ENCODE measurements around the gene HBP1. TPM values are rescaled to one million over a fixed set of nuclear protein-coding genes. Genes with fewer than 3 reads are reported as not detected.

The HBP1 gene
- total and polyA plus RNA-seq, 3 experiments from 2014 or later, result 17.2 to 52.3 (median 17.6) TPM

DNA sequence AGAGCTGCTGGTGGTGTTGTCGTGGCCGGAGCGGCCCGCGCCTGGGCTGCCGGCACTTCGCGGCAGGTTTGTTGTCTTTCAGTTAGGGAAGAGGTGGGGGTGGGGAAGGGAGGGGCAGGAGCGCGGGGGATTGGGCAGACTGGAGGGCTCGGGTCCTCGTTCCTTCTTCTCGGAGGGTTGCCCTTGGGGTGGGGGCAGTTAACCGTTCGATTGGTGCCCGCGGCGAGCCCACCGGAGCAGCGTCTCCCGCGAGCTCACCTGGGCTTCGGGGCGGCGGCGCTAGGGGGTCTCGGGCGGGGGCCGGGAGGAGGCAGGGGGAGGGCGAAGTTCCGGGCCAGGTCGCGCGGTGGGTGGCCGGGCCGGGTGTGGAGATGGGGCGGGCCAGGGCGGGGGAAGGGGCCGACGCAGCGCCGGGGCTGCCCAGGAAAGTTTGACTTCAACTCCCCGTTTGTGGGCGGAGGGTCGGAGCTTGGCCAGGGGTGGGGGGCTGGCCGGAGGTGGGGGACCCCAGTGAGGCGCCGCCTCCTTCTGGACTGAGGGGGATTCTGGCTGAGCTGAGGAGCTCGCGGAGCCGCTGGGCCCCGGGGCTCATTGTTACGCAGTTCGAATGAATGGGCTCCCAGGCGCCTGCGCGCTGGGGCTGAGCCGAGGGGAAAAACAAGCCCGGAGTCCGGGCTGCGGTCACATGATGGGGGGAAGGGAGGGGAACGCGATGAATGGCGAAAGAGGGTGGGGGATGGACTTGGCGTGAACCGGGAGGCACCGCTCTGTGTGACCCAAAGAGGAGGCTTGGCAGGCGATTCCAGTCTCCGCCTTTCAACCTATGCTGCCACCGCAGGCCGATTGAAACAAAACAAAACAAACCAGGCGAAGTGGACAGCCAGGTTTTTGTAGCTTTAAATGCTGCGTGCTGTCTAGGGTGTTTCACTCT lies 582 bp downstream of the HBP1 start:
- Histone ChIP-seq H3K36me3 (ENCODE audit: insufficient read depth, low read length) (no peaks in the 10 kb centered on the region), H3K27ac (ENCODE audit: low read depth, low read length) (peak overlapping the region; percentile 94), H3K9me3 (ENCODE audit: low read length) (no peaks in the 10 kb centered on the region), H3K4me1 (ENCODE audit: insufficient read depth, low read length) (peaks cover 41% of the 10 kb centered on the region), H3K4me3 (ENCODE audit: low read length) (peak overlapping the region; percentile 65), H3K27me3 (ENCODE audit: insufficient read depth, low read length, poor library complexity, severe bottlenecking) (no peaks in the 10 kb centered on the region)
- H3K36me3 Mint-ChIP-seq, result peaks cover 0 to 39% (median 0%) of the 10 kb centered on the region in 3 donors
- peaks cover 10 to 12% of the 10 kb centered on the region in 2 donors for H3K27me3 Mint-ChIP-seq
- peak overlapping the region; percentile 94 to 100 (median 97) for H3K4me3 Mint-ChIP-seq
- ChIA-PET POLR2A (interaction anchor here (0.6 to 3.7 kb wide), 21 partner anchors 11 to 1721 kb away, joined by 3 to 40 read pairs (median 7); partner anchors contain the start of genes CBLL1, CCDC71L, COG5 and DLD), CTCF (interaction anchor here (1.1 to 4.1 kb wide), 9 partner anchors 11 to 574 kb away, joined by 3 to 26 read pairs (median 5); partner anchors contain the start of gene CBLL1)
- H3K27ac Mint-ChIP-seq, result peak overlapping the region; percentile 96 to 100 (median 100)
- no peaks in the 10 kb centered on the region for H3K9me3 Mint-ChIP-seq
- peak; percentile 79 to 89 (median 81) for DNase-seq
- peaks cover 52 to 68% (median 57%) of the 10 kb centered on the region in 3 donors for H3K4me1 Mint-ChIP-seq

DNA sequence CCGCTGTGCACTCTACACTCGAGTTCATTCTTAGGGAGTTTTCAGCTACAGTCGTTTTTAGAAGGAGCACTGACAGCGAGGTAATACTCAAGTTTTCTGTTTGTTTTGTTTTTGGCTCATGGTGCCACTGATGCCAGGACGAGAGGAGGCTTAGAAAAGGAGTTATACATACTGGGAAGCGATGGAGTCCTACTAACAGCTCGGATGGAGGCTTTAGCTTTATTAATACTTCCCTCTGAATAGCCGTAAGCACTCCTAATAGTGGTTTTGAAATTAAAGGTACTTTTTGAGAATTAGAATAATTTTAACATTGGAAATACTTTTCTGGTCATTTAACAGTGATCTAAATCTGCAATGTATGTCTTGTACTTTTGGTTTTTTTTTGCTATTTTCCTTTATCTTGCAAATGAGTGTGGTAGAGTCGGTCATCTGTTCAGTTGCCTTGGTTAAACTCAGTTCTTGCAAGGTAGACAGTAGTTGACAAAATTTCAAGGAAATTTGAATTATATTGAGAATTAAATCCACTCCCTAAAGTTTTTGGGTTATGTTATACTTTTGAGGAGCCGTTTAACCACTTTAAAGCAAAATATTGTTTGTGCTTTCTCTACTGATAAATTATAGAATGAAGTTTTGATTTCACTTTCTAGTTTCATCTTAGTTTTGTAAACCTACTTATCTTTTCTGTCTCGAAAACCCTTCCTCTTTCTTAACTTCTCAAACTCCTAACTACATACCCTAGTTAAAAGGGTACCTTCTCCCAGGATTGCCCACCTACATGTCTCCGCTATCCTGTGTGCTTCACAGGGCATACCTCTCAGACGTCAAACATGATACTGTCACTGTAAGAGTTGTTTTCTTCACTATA lies 1.5 kb downstream of the HBP1 start:
- ChIA-PET POLR2A (interaction anchor here (2.1 to 3.7 kb wide), 6 partner anchors 10 to 1356 kb away, joined by 8 to 40 read pairs (median 24); partner anchors contain the start of genes CBLL1 and PNPLA8), CTCF (interaction anchor here (1.4 to 4.1 kb wide), 4 partner anchors 10 to 573 kb away, joined by 5 to 26 read pairs (median 6); partner anchors contain the start of gene CBLL1)
- Mint-ChIP-seq H3K36me3 (peaks cover 0 to 43% (median 0%) of the 10 kb centered on the region in 3 donors), H3K27me3 (peaks cover 2 to 4% of the 10 kb centered on the region in 2 donors), H3K9me3 (no peaks in the 10 kb centered on the region), H3K4me1 (peaks cover 61 to 77% (median 66%) of the 10 kb centered on the region in 3 donors), H3K4me3 (peak overlapping the region; percentile 94 to 100 (median 97)), H3K27ac (peak overlapping the region; percentile 74 to 100 (median 98))
- DNase-seq, result no peak
- H3K4me1 ChIP-seq (ENCODE audit: insufficient read depth, low read length), result peaks cover 50% of the 10 kb centered on the region
- no peaks in the 10 kb centered on the region for H3K27me3 ChIP-seq (ENCODE audit: insufficient read depth, low read length, poor library complexity, severe bottlenecking)
- no peaks in the 10 kb centered on the region for H3K9me3 ChIP-seq (ENCODE audit: low read length)
- H3K36me3 ChIP-seq (ENCODE audit: insufficient read depth, low read length), result no peaks in the 10 kb centered on the region
- peak overlapping the region; percentile 94 for H3K27ac ChIP-seq (ENCODE audit: low read depth, low read length)
- peak overlapping the region; percentile 65 for H3K4me3 ChIP-seq (ENCODE audit: low read length)

DNA sequence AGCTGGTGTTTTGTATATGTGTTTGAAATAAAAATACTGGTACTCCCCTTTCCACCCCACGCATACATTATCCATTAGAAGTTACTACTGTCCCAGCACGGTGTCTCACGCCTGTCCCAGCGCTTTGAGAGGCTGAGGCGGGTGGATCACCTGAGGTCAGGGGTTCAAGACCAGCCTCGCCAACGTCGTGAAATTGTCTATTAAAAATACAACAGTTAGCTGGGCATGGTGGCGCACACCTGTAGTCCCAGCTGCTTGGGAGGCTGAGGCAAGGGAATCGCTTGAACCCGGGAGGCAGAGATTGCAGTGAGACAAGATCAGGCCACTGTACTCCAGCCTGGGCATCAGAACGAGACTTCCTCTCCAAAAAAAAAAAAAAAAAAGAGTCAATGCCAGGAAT lies 2.7 kb downstream of the HBP1 start:
- POLR2A ChIA-PET, result interaction anchor here (0.7 kb wide), 5 partner anchors 10 to 573 kb away, joined by 3 to 6 read pairs (median 4); partner anchors contain the start of gene CBLL1

GRCh38 chr7:107172276-107173032 lies 3.7 kb downstream of the HBP1 start:
- Histone ChIP-seq H3K36me3 (ENCODE audit: insufficient read depth, low read length) (no peaks in the 10 kb centered on the region), H3K27me3 (ENCODE audit: insufficient read depth, low read length, poor library complexity, severe bottlenecking) (no peaks in the 10 kb centered on the region), H3K4me3 (ENCODE audit: low read length) (no peak overlapping the region), H3K27ac (ENCODE audit: low read depth, low read length) (no peak overlapping the region), H3K4me1 (ENCODE audit: insufficient read depth, low read length) (peaks cover 67% of the 10 kb centered on the region), H3K9me3 (ENCODE audit: low read length) (no peaks in the 10 kb centered on the region)
- peaks cover 0 to 4% of the 10 kb centered on the region in 2 donors for H3K27me3 Mint-ChIP-seq
- ChIA-PET POLR2A (interaction anchor here (0.7 kb wide), 5 partner anchors 11 to 572 kb away, joined by 3 to 6 read pairs (median 4); partner anchors contain the start of gene CBLL1), CTCF (no interaction called here)
- peaks cover 66 to 81% (median 80%) of the 10 kb centered on the region in 3 donors for H3K4me1 Mint-ChIP-seq
- peak overlapping the region in 4 of 7 donors; percentile 39 to 76 (median 60) for H3K4me3 Mint-ChIP-seq
- peaks cover 0 to 50% (median 0%) of the 10 kb centered on the region in 3 donors for H3K36me3 Mint-ChIP-seq
- peak overlapping the region in 5 of 8 donors; percentile 39 to 70 (median 57) for H3K27ac Mint-ChIP-seq
- no peak for DNase-seq
- H3K9me3 Mint-ChIP-seq, result no peaks in the 10 kb centered on the region

More for the DNA sequence above, 2.7 kb downstream of the HBP1 start:
- Mint-ChIP-seq H3K27ac (peak overlapping the region in 4 of 8 donors; percentile 19 to 96 (median 37)), H3K36me3 (peaks cover 0 to 45% (median 0%) of the 10 kb centered on the region in 3 donors), H3K4me3 (peak overlapping the region in 6 of 7 donors; percentile 6 to 69 (median 42)), H3K27me3 (peaks cover 0 to 4% of the 10 kb centered on the region in 2 donors), H3K9me3 (no peaks in the 10 kb centered on the region), H3K4me1 (peaks cover 65 to 80% (median 76%) of the 10 kb centered on the region in 3 donors)
- Histone ChIP-seq H3K4me1 (ENCODE audit: insufficient read depth, low read length) (peaks cover 57% of the 10 kb centered on the region), H3K36me3 (ENCODE audit: insufficient read depth, low read length) (no peaks in the 10 kb centered on the region), H3K9me3 (ENCODE audit: low read length) (no peaks in the 10 kb centered on the region), H3K27me3 (ENCODE audit: insufficient read depth, low read length, poor library complexity, severe bottlenecking) (no peaks in the 10 kb centered on the region), H3K27ac (ENCODE audit: low read depth, low read length) (no peak overlapping the region), H3K4me3 (ENCODE audit: low read length) (no peak overlapping the region)
- CTCF ChIA-PET, result no interaction called here
- DNase-seq, result no peak

DNA sequence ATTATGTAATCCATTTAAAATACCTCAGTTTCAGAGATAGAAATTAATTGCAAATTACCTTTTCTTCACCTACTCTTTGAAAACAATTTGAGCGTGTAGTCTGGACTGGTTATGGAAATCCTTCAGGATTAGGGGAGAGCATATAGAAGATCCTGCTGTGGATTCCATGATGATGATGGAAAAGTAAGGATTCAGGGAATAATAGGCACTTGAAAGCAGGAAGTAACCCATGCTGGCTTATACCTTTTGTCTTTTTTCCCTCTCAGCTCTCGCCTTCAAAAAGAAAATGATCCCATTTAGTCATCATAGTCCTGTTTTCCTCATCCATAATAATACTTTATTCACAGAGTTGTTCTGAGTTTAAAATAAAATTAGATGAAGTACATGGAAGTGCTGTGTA lies 4.4 kb downstream of the HBP1 start:
- no peaks in the 10 kb centered on the region for H3K9me3 ChIP-seq (ENCODE audit: low read length)
- peaks cover 0 to 48% (median 0%) of the 10 kb centered on the region in 3 donors for H3K36me3 Mint-ChIP-seq
- H3K27ac ChIP-seq (ENCODE audit: low read depth, low read length), result no peak overlapping the region
- no peaks in the 10 kb centered on the region for H3K27me3 ChIP-seq (ENCODE audit: insufficient read depth, low read length, poor library complexity, severe bottlenecking)
- H3K27me3 Mint-ChIP-seq, result peaks cover 0 to 2% of the 10 kb centered on the region in 2 donors
- H3K4me3 ChIP-seq (ENCODE audit: low read length), result no peak overlapping the region
- H3K27ac Mint-ChIP-seq, result peak overlapping the region in 3 of 8 donors; percentile 15 to 57 (median 36)
- peak overlapping the region; percentile 20 to 67 (median 54) for H3K4me3 Mint-ChIP-seq
- H3K4me1 ChIP-seq (ENCODE audit: insufficient read depth, low read length), result peaks cover 71% of the 10 kb centered on the region
- DNase-seq, result no peak
- H3K4me1 Mint-ChIP-seq, result peaks cover 65 to 80% (median 79%) of the 10 kb centered on the region in 3 donors
- ChIA-PET POLR2A (no interaction called here), CTCF (no interaction called here)
- H3K36me3 ChIP-seq (ENCODE audit: insufficient read depth, low read length), result no peaks in the 10 kb centered on the region
- no peaks in the 10 kb centered on the region for H3K9me3 Mint-ChIP-seq

DNA sequence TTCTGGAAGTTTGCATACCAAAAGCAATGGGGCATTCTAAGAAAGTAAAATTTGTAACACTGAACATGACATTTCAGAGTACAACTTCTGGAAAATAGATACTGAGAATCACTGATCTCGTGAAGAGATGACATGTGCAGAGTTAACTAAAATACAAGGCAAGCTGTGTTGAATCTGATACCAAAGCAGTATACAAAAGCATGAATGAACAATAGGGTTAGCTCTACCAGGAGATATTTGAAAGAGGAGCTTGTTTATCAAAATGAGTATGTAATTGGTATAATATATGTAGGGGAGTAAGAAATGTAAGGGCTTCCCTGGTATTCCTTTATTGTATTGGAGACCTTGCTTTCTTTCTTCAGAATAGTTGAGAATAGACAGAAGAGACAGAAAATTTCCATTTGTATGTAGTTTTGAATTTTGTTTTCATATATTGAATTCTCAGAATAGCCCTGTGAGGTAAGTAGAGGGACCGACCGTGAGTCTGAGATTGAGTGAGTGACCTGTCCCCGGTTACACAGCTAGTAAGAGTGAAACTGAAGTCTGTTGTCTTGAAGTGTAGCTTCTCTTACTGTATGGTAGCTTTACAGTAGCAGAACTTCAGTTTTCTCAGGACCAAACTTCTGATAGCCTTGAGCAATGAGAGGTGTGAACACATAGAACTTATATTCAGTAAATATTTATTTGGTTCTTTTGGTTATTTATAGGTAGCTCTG lies 5.0 kb downstream of the HBP1 start:
- Mint-ChIP-seq H3K9me3 (no peaks in the 10 kb centered on the region), H3K4me3 (peak overlapping the region; percentile 11 to 67 (median 52)), H3K36me3 (peaks cover 0 to 47% (median 0%) of the 10 kb centered on the region in 3 donors), H3K4me1 (peaks cover 68 to 82% (median 81%) of the 10 kb centered on the region in 3 donors), H3K27ac (peak overlapping the region in 7 of 8 donors; percentile 11 to 87 (median 44)), H3K27me3 (peaks cover 0 to 2% of the 10 kb centered on the region in 2 donors)
- POLR2A ChIA-PET, result no interaction called here
- no peaks in the 10 kb centered on the region for H3K36me3 ChIP-seq (ENCODE audit: insufficient read depth, low read length)
- no peaks in the 10 kb centered on the region for H3K9me3 ChIP-seq (ENCODE audit: low read length)
- CTCF ChIA-PET, result interaction anchor here (0.8 to 1.0 kb wide), 3 partner anchors 24 to 44 kb away, joined by 3 to 5 read pairs (median 4); no protein-coding TSS in a partner anchor
- no peak overlapping the region for H3K4me3 ChIP-seq (ENCODE audit: low read length)
- no peak for DNase-seq
- H3K27ac ChIP-seq (ENCODE audit: low read depth, low read length), result no peak overlapping the region
- H3K27me3 ChIP-seq (ENCODE audit: insufficient read depth, low read length, poor library complexity, severe bottlenecking), result no peaks in the 10 kb centered on the region
- peaks cover 71% of the 10 kb centered on the region for H3K4me1 ChIP-seq (ENCODE audit: insufficient read depth, low read length)
